H9 (cell line): ENCODE results near the gene FAM76A. TPM values are rescaled to one million over a fixed set of nuclear protein-coding genes. Genes with fewer than 3 reads are reported as not detected.

Experiments used
- DNase-seq: peaks from one replicate; pipeline ENCODE4 v3.0.0-alpha.2; 2017
- H2AFZ ChIP-seq: one replicate; pipeline ENCODE4 v1.6.1; 2013; ENCODE audit warnings: mild to moderate bottlenecking, low read length, control low read depth, moderate library complexity
- H2AK5ac ChIP-seq: 2 replicates; pipeline ENCODE4 v1.6.1; 2013; ENCODE audit warnings: low read length, control low read depth, mixed read lengths; ENCODE audit not compliant: insufficient read length
- H2BK120ac ChIP-seq: one replicate; pipeline ENCODE4 v1.6.1; 2013; ENCODE audit warnings: low read depth, mild to moderate bottlenecking, low read length, control low read depth, inconsistent platforms; ENCODE audit not compliant: poor library complexity, severe bottlenecking
- H2BK12ac ChIP-seq: 2 replicates; pipeline ENCODE4 v1.6.1; 2013; ENCODE audit warnings: low read length, control low read depth, mixed read lengths, low read depth; ENCODE audit not compliant: insufficient read length
- H2BK15ac ChIP-seq: 2 replicates; pipeline ENCODE4 v1.6.1; 2013; ENCODE audit warnings: low read depth, low read length, control low read depth
- H2BK20ac ChIP-seq: one replicate; pipeline ENCODE4 v1.6.1; 2013; ENCODE audit warnings: low read depth, mild to moderate bottlenecking, low read length, control low read depth, inconsistent platforms; ENCODE audit not compliant: poor library complexity, severe bottlenecking
- H2BK5ac ChIP-seq: 2 replicates; pipeline ENCODE4 v1.6.1; 2013; ENCODE audit warnings: low read length, control low read depth, mixed read lengths; ENCODE audit not compliant: insufficient read length
- H3K14ac ChIP-seq: 2 replicates; pipeline ENCODE4 v1.6.1; 2013; ENCODE audit warnings: low read length, control low read depth; ENCODE audit not compliant: insufficient read depth
- H3K18ac ChIP-seq: 2 replicates; pipeline ENCODE4 v1.6.1; 2013; ENCODE audit warnings: low read depth, mild to moderate bottlenecking, mixed read lengths, low read length, control low read depth; ENCODE audit not compliant: insufficient read length
- H3K23ac ChIP-seq: 2 replicates; pipeline ENCODE4 v1.6.1; 2013; ENCODE audit warnings: low read length, control low read depth, mixed read lengths, low read depth; ENCODE audit not compliant: insufficient read length
- H3K23me2 ChIP-seq: 2 replicates; pipeline ENCODE4 v1.6.1; 2013; ENCODE audit warnings: low read depth, mild to moderate bottlenecking, mixed read lengths, low read length, control low read depth; ENCODE audit not compliant: insufficient read length, poor library complexity, severe bottlenecking
- H3K27ac ChIP-seq: 2 replicates; pipeline ENCODE4 v1.5.1; 2013; ENCODE audit warnings: low read length, control low read depth, mixed read lengths, low read depth; ENCODE audit not compliant: insufficient read length
- H3K27me3 ChIP-seq: 2 replicates; pipeline ENCODE4 v1.6.1; 2013; ENCODE audit warnings: low read length, control low read depth, inconsistent platforms; ENCODE audit not compliant: insufficient read depth
- H3K4ac ChIP-seq: 2 replicates; pipeline ENCODE4 v1.6.1; 2013; ENCODE audit warnings: low read depth, mild to moderate bottlenecking, control low read depth, inconsistent platforms, low read length, moderate library complexity
- H3K4me1 ChIP-seq: 2 replicates; pipeline ENCODE4 v1.6.1; 2013; ENCODE audit warnings: low read length, control low read depth, inconsistent platforms; ENCODE audit not compliant: insufficient read depth
- H3K4me2 ChIP-seq: 2 replicates; pipeline ENCODE4 v1.6.1; 2013; ENCODE audit warnings: low read length, control low read depth, mixed read lengths; ENCODE audit not compliant: insufficient read length, insufficient read depth
- H3K56ac ChIP-seq: 2 replicates; pipeline ENCODE4 v1.6.1; 2013; ENCODE audit warnings: low read depth, mild to moderate bottlenecking, mixed read lengths, low read length, control low read depth; ENCODE audit not compliant: insufficient read length
- H3K79me1 ChIP-seq: 2 replicates; pipeline ENCODE4 v1.6.1; 2013; ENCODE audit warnings: low read depth, mild to moderate bottlenecking, moderate library complexity, low read length, control low read depth, inconsistent platforms; ENCODE audit not compliant: insufficient read depth, poor library complexity, severe bottlenecking
- H3K79me2 ChIP-seq: 2 replicates; pipeline ENCODE4 v1.6.1; 2013; ENCODE audit warnings: low read length, control low read depth, inconsistent platforms; ENCODE audit not compliant: insufficient read depth
- H3K9ac ChIP-seq: 2 replicates; pipeline ENCODE4 v1.6.1; 2013; ENCODE audit warnings: low read length, control low read depth, mixed read lengths; ENCODE audit not compliant: insufficient read length; ENCODE audit errors: extremely low read depth
- H3K9me3 ChIP-seq: one replicate; pipeline ENCODE4 v1.6.1; 2013; ENCODE audit warnings: low read depth, low read length, inconsistent platforms; ENCODE audit not compliant: control insufficient read depth
- H3T11ph ChIP-seq: one replicate; pipeline ENCODE4 v1.6.1; 2013; ENCODE audit warnings: mild to moderate bottlenecking, low read length, control low read depth, inconsistent platforms
- H4K20me1 ChIP-seq: one replicate; pipeline ENCODE4 v1.6.1; 2013; ENCODE audit not compliant: control insufficient read depth, insufficient read length, insufficient read depth
- H4K5ac ChIP-seq: 2 replicates; pipeline ENCODE4 v1.6.1; 2013; ENCODE audit warnings: low read depth, mild to moderate bottlenecking, mixed read lengths, low read length, control low read depth; ENCODE audit not compliant: insufficient read length
- H4K8ac ChIP-seq: replicated peaks from 2 replicates; pipeline ENCODE4 v1.6.1; 2013; ENCODE audit warnings: low read length, control low read depth, mixed read lengths, low read depth; ENCODE audit not compliant: insufficient read length
- H4K91ac ChIP-seq: 2 replicates; pipeline ENCODE4 v1.6.1; 2013; ENCODE audit warnings: low read depth, mild to moderate bottlenecking, moderate library complexity, mixed read lengths, low read length, control low read depth; ENCODE audit not compliant: insufficient read length
- H3K27ac Mint-ChIP-seq, 3 experiments: 2 replicates in 2 of 3; 3 replicates in 1 of 3; pipeline ENCODE4 v1.8.0; 2020 to 2021; ENCODE audit warnings: mixed read lengths in 3 of 3, mild to moderate bottlenecking in 1 of 3, moderate library complexity in 1 of 3
- H3K27me3 Mint-ChIP-seq: 2 replicates; pipeline ENCODE4 v1.8.0; 2021; ENCODE audit warnings: low read depth, mild to moderate bottlenecking, moderate library complexity, mixed read lengths
- H3K36me3 Mint-ChIP-seq, 3 experiments: 2 replicates in 2 of 3; 3 replicates in 1 of 3; pipeline ENCODE4 v1.8.0; 2020 to 2021; ENCODE audit warnings: low read depth in 3 of 3, mixed read lengths in 3 of 3; ENCODE audit not compliant: insufficient read depth in 1 of 3
- H3K4me1 Mint-ChIP-seq, 2 experiments: 2 replicates each; pipeline ENCODE4 v1.8.0; 2020; ENCODE audit warnings: mixed read lengths in 2 of 2
- H3K4me3 Mint-ChIP-seq, 2 experiments: 2 replicates in 1 of 2; 3 replicates in 1 of 2; pipeline ENCODE4 v1.8.0; 2020 to 2021; ENCODE audit warnings: mild to moderate bottlenecking in 2 of 2, mixed read lengths in 2 of 2, moderate library complexity in 1 of 2
- H3K9me3 Mint-ChIP-seq, 2 experiments: 2 replicates in 1 of 2; 3 replicates in 1 of 2; pipeline ENCODE4 v1.8.0; 2020; ENCODE audit warnings: mild to moderate bottlenecking in 2 of 2, mixed read lengths in 2 of 2, moderate library complexity in 1 of 2
- WGBS: extraction: QIAGEN DNeasy Blood & Tissue Kit; methylation state at CpG from one replicate; pipeline ENCODE4 v1.1.7; 2013; ENCODE audit warnings: missing lambda C conversion rate, low lambda C conversion rate, mixed read lengths; ENCODE audit not compliant: insufficient read length; ENCODE audit errors: extremely low coverage; 5-methylcytosine and 5-hydroxymethylcytosine counted together
- total RNA-seq: library from RNA; stranded (reverse); gene quantifications from 2 replicates; pipeline ENCODE4 v1.2.1, GENCODE V29; 2021
- TF ChIP-seq, protein P1 (sequence below): fragments of 200-600 bp; sonication (generic); conservative IDR thresholded peaks from 3 replicates; pipeline ENCODE4 v1.8.0; 2021; ENCODE audit warnings: antibody characterized with exemption, mild to moderate bottlenecking

Gene FAM76A
- total RNA-seq, 1 experiment from 2014 or later: 10.6 TPM

DNA sequence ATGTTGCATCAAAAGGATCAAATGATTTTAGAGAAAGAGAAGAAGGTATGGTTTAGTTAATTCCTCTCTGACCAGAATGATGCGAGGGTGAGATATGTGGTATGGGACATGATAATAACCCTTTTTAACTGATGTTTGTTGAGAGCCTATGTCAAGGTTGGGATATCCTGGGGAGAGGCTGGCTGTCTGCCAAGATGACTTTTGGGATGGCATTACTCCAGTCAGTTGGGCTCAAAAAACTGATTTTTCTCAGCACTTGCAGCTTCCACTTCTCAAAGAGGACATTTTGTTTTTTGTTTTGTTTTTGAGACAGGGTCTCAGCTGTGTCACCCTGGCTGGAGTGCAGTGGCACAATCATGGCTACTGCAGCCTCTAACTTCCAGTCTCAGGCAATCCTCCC lies 29.5 kb downstream of the FAM76A start:
- H3K18ac ChIP-seq: no peak overlapping the region
- Mint-ChIP-seq H3K9me3 (no peaks in the 10 kb centered on the region), H3K4me3 (no peak overlapping the region)

More for the DNA sequence above, 29.5 kb downstream of the FAM76A start:
- H3K23ac ChIP-seq: no peak overlapping the region
- peaks cover 0 to 30% (median 26%) of the 10 kb centered on the region in 3 experiments; a peak in 5 of 7 replicates for H3K36me3 Mint-ChIP-seq
- H4K20me1 ChIP-seq: no peaks in the 10 kb centered on the region
- H4K5ac ChIP-seq: no peak overlapping the region
- H3K27ac ChIP-seq: no peak overlapping the region
- H3K4me1 ChIP-seq: no peaks in the 10 kb centered on the region
- TF ChIP-seq, protein P1, sequence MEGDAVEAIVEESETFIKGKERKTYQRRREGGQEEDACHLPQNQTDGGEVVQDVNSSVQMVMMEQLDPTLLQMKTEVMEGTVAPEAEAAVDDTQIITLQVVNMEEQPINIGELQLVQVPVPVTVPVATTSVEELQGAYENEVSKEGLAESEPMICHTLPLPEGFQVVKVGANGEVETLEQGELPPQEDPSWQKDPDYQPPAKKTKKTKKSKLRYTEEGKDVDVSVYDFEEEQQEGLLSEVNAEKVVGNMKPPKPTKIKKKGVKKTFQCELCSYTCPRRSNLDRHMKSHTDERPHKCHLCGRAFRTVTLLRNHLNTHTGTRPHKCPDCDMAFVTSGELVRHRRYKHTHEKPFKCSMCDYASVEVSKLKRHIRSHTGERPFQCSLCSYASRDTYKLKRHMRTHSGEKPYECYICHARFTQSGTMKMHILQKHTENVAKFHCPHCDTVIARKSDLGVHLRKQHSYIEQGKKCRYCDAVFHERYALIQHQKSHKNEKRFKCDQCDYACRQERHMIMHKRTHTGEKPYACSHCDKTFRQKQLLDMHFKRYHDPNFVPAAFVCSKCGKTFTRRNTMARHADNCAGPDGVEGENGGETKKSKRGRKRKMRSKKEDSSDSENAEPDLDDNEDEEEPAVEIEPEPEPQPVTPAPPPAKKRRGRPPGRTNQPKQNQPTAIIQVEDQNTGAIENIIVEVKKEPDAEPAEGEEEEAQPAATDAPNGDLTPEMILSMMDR: no peak
- no peak overlapping the region for H3K14ac ChIP-seq
- H4K91ac ChIP-seq: no peak overlapping the region
- H2BK15ac ChIP-seq: no peak overlapping the region
- H2BK12ac ChIP-seq: no peak overlapping the region
- no peak overlapping the region for H3K56ac ChIP-seq
- H3K9ac ChIP-seq: no peak overlapping the region
- DNase-seq: no peak
- H3K4me1 Mint-ChIP-seq: no peaks in the 10 kb centered on the region
- H3K79me1 ChIP-seq: no peaks in the 10 kb centered on the region
- H3T11ph ChIP-seq: no peak overlapping the region
- H4K8ac ChIP-seq: no peak overlapping the region
- H2AFZ ChIP-seq: no peak overlapping the region
- H3K27me3 Mint-ChIP-seq: no peaks in the 10 kb centered on the region
- WGBS: no CpG with 5 or more reads among the region's 1 CpG
- H2BK5ac ChIP-seq: no peak overlapping the region
- H3K4ac ChIP-seq: no peak overlapping the region
- H3K27ac Mint-ChIP-seq: no peak overlapping the region
- H2BK120ac ChIP-seq: no peak overlapping the region
- no peak overlapping the region for H3K4me2 ChIP-seq
- H2AK5ac ChIP-seq: no peak overlapping the region
- no peaks in the 10 kb centered on the region for H3K27me3 ChIP-seq
- H3K9me3 ChIP-seq: no peaks in the 10 kb centered on the region
- no peak overlapping the region for H2BK20ac ChIP-seq
- no peaks in the 10 kb centered on the region for H3K79me2 ChIP-seq
- no peaks in the 10 kb centered on the region for H3K23me2 ChIP-seq
